Measurements from ENCODE around the gene TRAPPC10.

- TF ChIP-seq, protein P1, sequence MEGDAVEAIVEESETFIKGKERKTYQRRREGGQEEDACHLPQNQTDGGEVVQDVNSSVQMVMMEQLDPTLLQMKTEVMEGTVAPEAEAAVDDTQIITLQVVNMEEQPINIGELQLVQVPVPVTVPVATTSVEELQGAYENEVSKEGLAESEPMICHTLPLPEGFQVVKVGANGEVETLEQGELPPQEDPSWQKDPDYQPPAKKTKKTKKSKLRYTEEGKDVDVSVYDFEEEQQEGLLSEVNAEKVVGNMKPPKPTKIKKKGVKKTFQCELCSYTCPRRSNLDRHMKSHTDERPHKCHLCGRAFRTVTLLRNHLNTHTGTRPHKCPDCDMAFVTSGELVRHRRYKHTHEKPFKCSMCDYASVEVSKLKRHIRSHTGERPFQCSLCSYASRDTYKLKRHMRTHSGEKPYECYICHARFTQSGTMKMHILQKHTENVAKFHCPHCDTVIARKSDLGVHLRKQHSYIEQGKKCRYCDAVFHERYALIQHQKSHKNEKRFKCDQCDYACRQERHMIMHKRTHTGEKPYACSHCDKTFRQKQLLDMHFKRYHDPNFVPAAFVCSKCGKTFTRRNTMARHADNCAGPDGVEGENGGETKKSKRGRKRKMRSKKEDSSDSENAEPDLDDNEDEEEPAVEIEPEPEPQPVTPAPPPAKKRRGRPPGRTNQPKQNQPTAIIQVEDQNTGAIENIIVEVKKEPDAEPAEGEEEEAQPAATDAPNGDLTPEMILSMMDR (IDR thresholded peaks at IDR 0.05) = no peak
- no peak for TF ChIP-seq POLR2A (IDR thresholded peaks at IDR 0.05)
Measured at GRCh38 chr21:44058652-44058964, 46.5 kb downstream of the TRAPPC10 start.
